ENCODE data around the gene UBA3.

- TF ChIP-seq, protein P1, sequence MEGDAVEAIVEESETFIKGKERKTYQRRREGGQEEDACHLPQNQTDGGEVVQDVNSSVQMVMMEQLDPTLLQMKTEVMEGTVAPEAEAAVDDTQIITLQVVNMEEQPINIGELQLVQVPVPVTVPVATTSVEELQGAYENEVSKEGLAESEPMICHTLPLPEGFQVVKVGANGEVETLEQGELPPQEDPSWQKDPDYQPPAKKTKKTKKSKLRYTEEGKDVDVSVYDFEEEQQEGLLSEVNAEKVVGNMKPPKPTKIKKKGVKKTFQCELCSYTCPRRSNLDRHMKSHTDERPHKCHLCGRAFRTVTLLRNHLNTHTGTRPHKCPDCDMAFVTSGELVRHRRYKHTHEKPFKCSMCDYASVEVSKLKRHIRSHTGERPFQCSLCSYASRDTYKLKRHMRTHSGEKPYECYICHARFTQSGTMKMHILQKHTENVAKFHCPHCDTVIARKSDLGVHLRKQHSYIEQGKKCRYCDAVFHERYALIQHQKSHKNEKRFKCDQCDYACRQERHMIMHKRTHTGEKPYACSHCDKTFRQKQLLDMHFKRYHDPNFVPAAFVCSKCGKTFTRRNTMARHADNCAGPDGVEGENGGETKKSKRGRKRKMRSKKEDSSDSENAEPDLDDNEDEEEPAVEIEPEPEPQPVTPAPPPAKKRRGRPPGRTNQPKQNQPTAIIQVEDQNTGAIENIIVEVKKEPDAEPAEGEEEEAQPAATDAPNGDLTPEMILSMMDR (IDR thresholded peaks at IDR 0.05): no peak
- TF ChIP-seq POLR2A (IDR thresholded peaks at IDR 0.05) (no peak), EP300 (IDR thresholded peaks at IDR 0.05) (no peak), POLR2AphosphoS5 (IDR thresholded peaks at IDR 0.05) (no peak)
Measured at GRCh38 chr3:69008980-69009379, 71.2 kb downstream of the UBA3 start.

Measured in stomach (tissue), 4 donors.